A549 (cell line): ENCODE data around the gene PTPRG. TPM values are rescaled to one million over a fixed set of nuclear protein-coding genes. Genes with fewer than 3 reads are reported as not detected.

ENCODE experiments used
- ATAC-seq, 2 experiments: fragments of 200-7000 bp in 1 of 2; fragments of >200 bp in 1 of 2; cut with Nextera tagmentation in 1 of 2; cut with Tn5 transposase in 1 of 2; 3 replicates each; pipeline versions ENCODE4 v1.8.0 to v1.9.1; 2018 to 2020; ENCODE audit warnings: mild to moderate bottlenecking in 1 of 2, moderate library complexity in 1 of 2
- CTCF ChIA-PET: fragments of 300-600 bp; sonication (Branson Sonifier 250); formaldehyde crosslinking; extraction: SDS; loops from one replicate; lab custom pipeline; 2021; ENCODE audit warnings: antibody characterized with exemption, inconsistent platforms; lab: Yijun Ruan, JAX
- POLR2A ChIA-PET: fragments of 350-600 bp; formaldehyde crosslinking; extraction: SDS; loops from one replicate; lab custom pipeline; 2021; ENCODE audit warnings: antibody characterized with exemption, inconsistent platforms; lab: Yijun Ruan, JAX
- DNase-seq, 2 experiments: peaks; one replicate each; pipeline versions ENCODE4 v3.0.0 to v3.0.0-alpha.2; 2011 to 2016; ENCODE audit warnings: low read depth in 1 of 2, low spot score in 1 of 2
- FAIRE-seq: peaks from 2 replicates; lab custom pipeline; 2011; peaks lifted over from hg19 to GRCh38; lab: Jason Lieb, UNC
- H3K27ac ChIP-seq, 2 experiments: fragments of >200 bp; sonication (Bioruptor Twin); formaldehyde crosslinking; 3 replicates each; pipeline ENCODE4 v1.5.1; 2016 to 2017
- H3K4me1 ChIP-seq: fragments of >200 bp; sonication (Bioruptor Twin); formaldehyde crosslinking; 3 replicates; pipeline ENCODE4 v1.6.1; 2016
- H3K4me2 ChIP-seq: fragments of >200 bp; sonication (Bioruptor Twin); formaldehyde crosslinking; 3 replicates; pipeline ENCODE4 v1.6.1; 2016
- H3K4me3 ChIP-seq: fragments of >200 bp; sonication (Bioruptor Twin); formaldehyde crosslinking; 3 replicates; pipeline ENCODE4 v1.5.1; 2016
- H3K9me3 ChIP-seq: fragments of >200 bp; sonication (Bioruptor Twin); formaldehyde crosslinking; 3 replicates; pipeline ENCODE4 v1.6.1; 2016
- BCL3 ChIP-seq: fragments of >200 bp; sonication (Bioruptor Twin); formaldehyde crosslinking; IDR thresholded peaks from 3 replicates; pipeline ENCODE4 v1.6.1; 2016
- CBX2 ChIP-seq: fragments of 200-600 bp; sonication (generic); IDR thresholded peaks from 2 replicates; pipeline ENCODE4 v1.6.1; 2016; ENCODE audit warnings: low read depth, mild to moderate bottlenecking, borderline replicate concordance
- CEBPB ChIP-seq, 2 experiments: fragments of >200 bp in 1 of 2; sonication (Bioruptor Twin) in 1 of 2; formaldehyde crosslinking in 1 of 2; IDR thresholded peaks; 2 replicates each; pipeline ENCODE4 v1.6.1; 2012 to 2016
- CHD2 ChIP-seq: fragments of 150-350 bp; IDR thresholded peaks from 2 replicates; pipeline ENCODE4 v1.6.1; 2014; ENCODE audit warnings: low read length; ENCODE audit not compliant: partially characterized antibody
- CTCF ChIP-seq: fragments of >200 bp; sonication (Bioruptor Twin); formaldehyde crosslinking; IDR thresholded peaks from 3 replicates; pipeline ENCODE4 v1.5.1; 2016
- E2F6 ChIP-seq: IDR thresholded peaks from 2 replicates; pipeline ENCODE4 v1.6.1; 2012; ENCODE audit warnings: low read depth, borderline replicate concordance
- EHMT2 ChIP-seq: fragments of 200-600 bp; sonication (generic); IDR thresholded peaks from 2 replicates; pipeline ENCODE4 v1.6.1; 2016; ENCODE audit warnings: antibody characterized with exemption, low read depth, mild to moderate bottlenecking, moderate library complexity
- ELK1 ChIP-seq: fragments of 150-350 bp; IDR thresholded peaks from 2 replicates; pipeline ENCODE4 v1.6.1; 2014; ENCODE audit warnings: low read depth, mild to moderate bottlenecking, low read length
- EP300 ChIP-seq, 2 experiments: fragments of >200 bp; sonication (Bioruptor Twin); formaldehyde crosslinking; IDR thresholded peaks; 2 replicates in 1 of 2; 3 replicates in 1 of 2; pipeline ENCODE4 v1.6.1; 2016 to 2017
- HES2 ChIP-seq: fragments of >200 bp; sonication (Bioruptor Twin); formaldehyde crosslinking; IDR thresholded peaks from 2 replicates; pipeline ENCODE4 v1.6.1; 2016
- HOXB5 ChIP-seq: fragments of 250-450 bp; sonication (Bioruptor Pico); IDR thresholded peaks from 2 replicates; pipeline ENCODE4 v1.5.0; 2020; ENCODE audit warnings: mild to moderate bottlenecking, moderate library complexity
- MAFK ChIP-seq: fragments of 450-650 bp; IDR thresholded peaks from 2 replicates; pipeline ENCODE4 v1.6.1; 2014; ENCODE audit not compliant: partially characterized antibody
- MAX ChIP-seq: IDR thresholded peaks from 2 replicates; pipeline ENCODE4 v1.6.1; 2012
- PBX3 ChIP-seq: IDR thresholded peaks from 2 replicates; pipeline ENCODE4 v1.6.1; 2012
- RFX5 ChIP-seq: fragments of 450-650 bp; IDR thresholded peaks from 2 replicates; pipeline ENCODE4 v1.7.1; 2014; ENCODE audit warnings: antibody characterized with exemption, mild to moderate bottlenecking, moderate library complexity
- SMC3 ChIP-seq: fragments of >200 bp; sonication (Bioruptor Twin); formaldehyde crosslinking; IDR thresholded peaks from 3 replicates; pipeline ENCODE4 v1.6.1; 2018; ENCODE audit warnings: inconsistent platforms
- TP53 ChIP-seq: fragments of 250-450 bp; sonication (Bioruptor Pico); IDR thresholded peaks from 2 replicates; pipeline ENCODE4 v1.5.0; 2021; ENCODE audit warnings: mild to moderate bottlenecking, moderate library complexity
- USF2 ChIP-seq: fragments of 450-650 bp; IDR thresholded peaks from 2 replicates; pipeline ENCODE4 v1.6.1; 2014; ENCODE audit warnings: antibody characterized with exemption
- WGBS: methylation state at CpG from one replicate; pipeline ENCODE4 v1.1.6; 2017; ENCODE audit errors: missing lambda C conversion rate; 5-methylcytosine and 5-hydroxymethylcytosine counted together
- polyA plus RNA-seq, 4 experiments: library from polyadenylated mRNA; depleted of rRNA in 3 of 4; stranded (reverse); fragments of >200 nt; fragmentation: RNase III in 1 of 4; extraction: RNeasy Plus Mini Kit Qiagen cat#74134 plus additional on column Dnase treatment in 1 of 4; gene quantifications; 2 replicates in 3 of 4; 3 replicates in 1 of 4; pipeline ENCODE4 v1.2.3, GENCODE V29; 2011 to 2017

PTPRG gene
- polyA plus RNA-seq, 2 of the 4 experiments (the other 2 are of a cell fraction), result 4.5 to 4.8 TPM

- Histone ChIP-seq H3K4me2 (no peak overlapping the region), H3K27ac (no peak overlapping the region), H3K4me1 (no peaks in the 10 kb centered on the region), H3K4me3 (no peak overlapping the region), H3K9me3 (no peaks in the 10 kb centered on the region)
- ATAC-seq, result no peak
- POLR2A ChIA-PET, result no interaction called here
- CTCF ChIA-PET, result no interaction called here
- DNase-seq, result no peak
- no peak for FAIRE-seq
- TF ChIP-seq CHD2 (no peak), TP53 (CRISPR knock-in tag) (no peak), PBX3 (no peak), ELK1 (no peak), HOXB5 (no peak), RFX5 (no peak), BCL3 (no peak)
Observed at GRCh38 chr3:62277986-62278385, 716.6 kb downstream of the PTPRG start.

GRCh38 chr3:62281726-62282125, 720.4 kb downstream of the PTPRG start:
- Histone ChIP-seq H3K4me1 (no peaks in the 10 kb centered on the region), H3K4me3 (no peak overlapping the region), H3K27ac (no peak overlapping the region), H3K4me2 (no peak overlapping the region), H3K9me3 (no peaks in the 10 kb centered on the region)
- DNase-seq (no peak), ATAC-seq (no peak), FAIRE-seq (no peak)
- WGBS, result 42% methylated on average over 1 of the region's 1 CpG
- ChIA-PET POLR2A (no interaction called here), CTCF (no interaction called here)
- TF ChIP-seq RFX5, result no peak
- TF ChIP-seq HES2, result no peak
- TF ChIP-seq E2F6, result no peak
- no peak for TF ChIP-seq CEBPB (IDR thresholded peaks at IDR 0.05)
- TF ChIP-seq MAX, result no peak
- no peak for TF ChIP-seq CBX2
- no peak for TF ChIP-seq EHMT2
- no peak for TF ChIP-seq EP300 (IDR thresholded peaks at IDR 0.05)
- TF ChIP-seq SMC3, result no peak
- TF ChIP-seq CTCF, result no peak
- TF ChIP-seq MAFK, result no peak
- no peak for TF ChIP-seq USF2
